ENCODE results near the gene PON2. TPM values are rescaled to one million over a fixed set of nuclear protein-coding genes. Genes with fewer than 3 reads are reported as not detected.

The PON2 gene
- total and polyA plus RNA-seq, 2 experiments from 2014 or later, result 39.4 to 42.4 TPM

DNA sequence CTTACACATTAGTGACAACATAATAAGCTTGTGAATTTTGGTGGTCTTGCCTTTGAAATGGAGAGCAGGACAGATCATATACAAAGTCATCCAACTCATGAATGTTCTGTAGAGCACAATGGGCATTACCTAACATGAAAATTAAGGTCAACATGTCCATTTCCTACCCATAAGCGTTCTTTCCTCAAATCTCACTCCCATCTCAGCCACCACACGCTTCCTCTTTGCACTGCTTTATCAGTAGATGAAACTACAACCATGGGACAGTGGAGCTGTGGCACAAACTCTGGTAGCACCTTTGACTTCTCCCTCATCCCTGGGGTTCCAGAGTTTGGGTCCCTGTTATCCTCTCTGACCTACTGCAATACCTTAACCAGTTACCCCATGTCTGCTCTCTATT, 2.2 kb downstream of the PON2 start:
- DNase-seq (ENCODE audit: low spot score) (no peak), ATAC-seq (no peak)
- peaks cover 12% of the 10 kb centered on the region for H3K27me3 Mint-ChIP-seq (ENCODE audit: insufficient read depth, low read depth, poor library complexity)
- H3K4me1 Mint-ChIP-seq, result peaks cover 11% of the 10 kb centered on the region
- peaks cover 16% of the 10 kb centered on the region; the same call in 2 of the 3 replicates for H3K36me3 Mint-ChIP-seq (ENCODE audit: low read depth)
- Histone ChIP-seq H3K4me2 (no peak overlapping the region), H3K9me2 (ENCODE audit: insufficient read depth) (peaks cover 2% of the 10 kb centered on the region; the same call in 1 of the 2 replicates), H3F3A (replicated peaks; ENCODE audit: low read depth) (no peaks in the 10 kb centered on the region), H3K4me3 (no peak overlapping the region), H2AFZ (no peak overlapping the region), H3K27me3 (ENCODE audit: insufficient read depth) (no peaks in the 10 kb centered on the region), H3K79me2 (replicated peaks; ENCODE audit: insufficient read depth) (peaks cover 22% of the 10 kb centered on the region), H3K4me1 (ENCODE audit: insufficient read depth) (peaks cover 12% of the 10 kb centered on the region), H4K20me1 (replicated peaks; ENCODE audit: insufficient read depth) (no peaks in the 10 kb centered on the region), H3K36me3 (ENCODE audit: insufficient read depth) (no peaks in the 10 kb centered on the region), H3K27ac (ENCODE audit: low read depth) (no peak overlapping the region)
- H3K4me3 Mint-ChIP-seq, result no peak overlapping the region
- no peak for TF ChIP-seq STAT1 (IDR thresholded peaks at IDR 0.05; ENCODE audit: unreplicated experiment)
- no peaks in the 10 kb centered on the region for H3K9me3 Mint-ChIP-seq
- no peak overlapping the region for H3K27ac Mint-ChIP-seq

DNA sequence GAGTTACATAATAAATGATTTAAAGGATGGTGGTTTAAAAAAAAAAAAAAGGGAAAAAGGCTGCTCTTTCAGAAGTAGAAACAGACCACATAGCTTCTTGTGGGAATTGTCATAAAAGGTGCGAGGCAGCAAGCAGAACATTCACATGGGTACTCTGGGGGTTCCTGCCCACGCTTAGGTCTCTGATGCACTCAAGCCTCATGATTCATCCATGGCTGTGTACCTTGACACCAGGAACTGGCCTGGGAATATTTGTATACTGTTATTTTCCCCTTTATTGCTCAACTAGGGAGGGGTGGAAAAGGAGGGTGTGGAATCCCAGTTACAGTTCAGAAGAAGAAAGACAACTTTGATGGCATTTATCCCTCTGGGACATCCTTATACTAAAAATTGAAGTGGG, 4.0 kb downstream of the PON2 start:
- Mint-ChIP-seq H3K27me3 (ENCODE audit: insufficient read depth, low read depth, poor library complexity) (peaks cover 12% of the 10 kb centered on the region), H3K9me3 (no peaks in the 10 kb centered on the region), H3K36me3 (ENCODE audit: low read depth) (peaks cover 16% of the 10 kb centered on the region; the same call in 2 of the 3 replicates), H3K4me3 (no peak overlapping the region), H3K4me1 (peaks cover 19% of the 10 kb centered on the region), H3K27ac (no peak overlapping the region)
- H3K79me2 ChIP-seq (replicated peaks; ENCODE audit: insufficient read depth), result peaks cover 25% of the 10 kb centered on the region
- H3K9me2 ChIP-seq (ENCODE audit: insufficient read depth), result no peaks in the 10 kb centered on the region
- H3K4me2 ChIP-seq, result no peak overlapping the region
- DNase-seq (ENCODE audit: low spot score), result no peak
- H3K36me3 ChIP-seq (ENCODE audit: insufficient read depth), result no peaks in the 10 kb centered on the region
- no peaks in the 10 kb centered on the region for H3K27me3 ChIP-seq (ENCODE audit: insufficient read depth)
- H3F3A ChIP-seq (replicated peaks; ENCODE audit: low read depth), result no peaks in the 10 kb centered on the region
- ATAC-seq, result no peak
- peaks cover 23% of the 10 kb centered on the region for H3K4me1 ChIP-seq (ENCODE audit: insufficient read depth)
- no peak overlapping the region for H3K4me3 ChIP-seq
- H4K20me1 ChIP-seq (replicated peaks; ENCODE audit: insufficient read depth), result no peaks in the 10 kb centered on the region
- H3K27ac ChIP-seq (ENCODE audit: low read depth), result no peak overlapping the region
- H2AFZ ChIP-seq, result no peak overlapping the region
- TF ChIP-seq, protein P1, sequence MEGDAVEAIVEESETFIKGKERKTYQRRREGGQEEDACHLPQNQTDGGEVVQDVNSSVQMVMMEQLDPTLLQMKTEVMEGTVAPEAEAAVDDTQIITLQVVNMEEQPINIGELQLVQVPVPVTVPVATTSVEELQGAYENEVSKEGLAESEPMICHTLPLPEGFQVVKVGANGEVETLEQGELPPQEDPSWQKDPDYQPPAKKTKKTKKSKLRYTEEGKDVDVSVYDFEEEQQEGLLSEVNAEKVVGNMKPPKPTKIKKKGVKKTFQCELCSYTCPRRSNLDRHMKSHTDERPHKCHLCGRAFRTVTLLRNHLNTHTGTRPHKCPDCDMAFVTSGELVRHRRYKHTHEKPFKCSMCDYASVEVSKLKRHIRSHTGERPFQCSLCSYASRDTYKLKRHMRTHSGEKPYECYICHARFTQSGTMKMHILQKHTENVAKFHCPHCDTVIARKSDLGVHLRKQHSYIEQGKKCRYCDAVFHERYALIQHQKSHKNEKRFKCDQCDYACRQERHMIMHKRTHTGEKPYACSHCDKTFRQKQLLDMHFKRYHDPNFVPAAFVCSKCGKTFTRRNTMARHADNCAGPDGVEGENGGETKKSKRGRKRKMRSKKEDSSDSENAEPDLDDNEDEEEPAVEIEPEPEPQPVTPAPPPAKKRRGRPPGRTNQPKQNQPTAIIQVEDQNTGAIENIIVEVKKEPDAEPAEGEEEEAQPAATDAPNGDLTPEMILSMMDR (conservative IDR thresholded peaks at IDR 0.05; ENCODE audit: low read depth in 2 of 2), result no peak
- TF ChIP-seq STAT1 (IDR thresholded peaks at IDR 0.05; ENCODE audit: unreplicated experiment) (no peak), JUNB (IDR thresholded peaks at IDR 0.05; ENCODE audit: unreplicated experiment) (no peak), NANOG (IDR thresholded peaks at IDR 0.05; ENCODE audit: borderline replicate concordance) (no peak), EZH2 (IDR thresholded peaks at IDR 0.05; ENCODE audit: low read depth, unreplicated experiment) (no peak), POLR2AphosphoS5 (IDR thresholded peaks at IDR 0.05; ENCODE audit: low read depth) (no peak), ZNF114 (CRISPR knock-in tag; IDR thresholded peaks at IDR 0.05) (no peak)
- TF ChIP-seq, protein P2, sequence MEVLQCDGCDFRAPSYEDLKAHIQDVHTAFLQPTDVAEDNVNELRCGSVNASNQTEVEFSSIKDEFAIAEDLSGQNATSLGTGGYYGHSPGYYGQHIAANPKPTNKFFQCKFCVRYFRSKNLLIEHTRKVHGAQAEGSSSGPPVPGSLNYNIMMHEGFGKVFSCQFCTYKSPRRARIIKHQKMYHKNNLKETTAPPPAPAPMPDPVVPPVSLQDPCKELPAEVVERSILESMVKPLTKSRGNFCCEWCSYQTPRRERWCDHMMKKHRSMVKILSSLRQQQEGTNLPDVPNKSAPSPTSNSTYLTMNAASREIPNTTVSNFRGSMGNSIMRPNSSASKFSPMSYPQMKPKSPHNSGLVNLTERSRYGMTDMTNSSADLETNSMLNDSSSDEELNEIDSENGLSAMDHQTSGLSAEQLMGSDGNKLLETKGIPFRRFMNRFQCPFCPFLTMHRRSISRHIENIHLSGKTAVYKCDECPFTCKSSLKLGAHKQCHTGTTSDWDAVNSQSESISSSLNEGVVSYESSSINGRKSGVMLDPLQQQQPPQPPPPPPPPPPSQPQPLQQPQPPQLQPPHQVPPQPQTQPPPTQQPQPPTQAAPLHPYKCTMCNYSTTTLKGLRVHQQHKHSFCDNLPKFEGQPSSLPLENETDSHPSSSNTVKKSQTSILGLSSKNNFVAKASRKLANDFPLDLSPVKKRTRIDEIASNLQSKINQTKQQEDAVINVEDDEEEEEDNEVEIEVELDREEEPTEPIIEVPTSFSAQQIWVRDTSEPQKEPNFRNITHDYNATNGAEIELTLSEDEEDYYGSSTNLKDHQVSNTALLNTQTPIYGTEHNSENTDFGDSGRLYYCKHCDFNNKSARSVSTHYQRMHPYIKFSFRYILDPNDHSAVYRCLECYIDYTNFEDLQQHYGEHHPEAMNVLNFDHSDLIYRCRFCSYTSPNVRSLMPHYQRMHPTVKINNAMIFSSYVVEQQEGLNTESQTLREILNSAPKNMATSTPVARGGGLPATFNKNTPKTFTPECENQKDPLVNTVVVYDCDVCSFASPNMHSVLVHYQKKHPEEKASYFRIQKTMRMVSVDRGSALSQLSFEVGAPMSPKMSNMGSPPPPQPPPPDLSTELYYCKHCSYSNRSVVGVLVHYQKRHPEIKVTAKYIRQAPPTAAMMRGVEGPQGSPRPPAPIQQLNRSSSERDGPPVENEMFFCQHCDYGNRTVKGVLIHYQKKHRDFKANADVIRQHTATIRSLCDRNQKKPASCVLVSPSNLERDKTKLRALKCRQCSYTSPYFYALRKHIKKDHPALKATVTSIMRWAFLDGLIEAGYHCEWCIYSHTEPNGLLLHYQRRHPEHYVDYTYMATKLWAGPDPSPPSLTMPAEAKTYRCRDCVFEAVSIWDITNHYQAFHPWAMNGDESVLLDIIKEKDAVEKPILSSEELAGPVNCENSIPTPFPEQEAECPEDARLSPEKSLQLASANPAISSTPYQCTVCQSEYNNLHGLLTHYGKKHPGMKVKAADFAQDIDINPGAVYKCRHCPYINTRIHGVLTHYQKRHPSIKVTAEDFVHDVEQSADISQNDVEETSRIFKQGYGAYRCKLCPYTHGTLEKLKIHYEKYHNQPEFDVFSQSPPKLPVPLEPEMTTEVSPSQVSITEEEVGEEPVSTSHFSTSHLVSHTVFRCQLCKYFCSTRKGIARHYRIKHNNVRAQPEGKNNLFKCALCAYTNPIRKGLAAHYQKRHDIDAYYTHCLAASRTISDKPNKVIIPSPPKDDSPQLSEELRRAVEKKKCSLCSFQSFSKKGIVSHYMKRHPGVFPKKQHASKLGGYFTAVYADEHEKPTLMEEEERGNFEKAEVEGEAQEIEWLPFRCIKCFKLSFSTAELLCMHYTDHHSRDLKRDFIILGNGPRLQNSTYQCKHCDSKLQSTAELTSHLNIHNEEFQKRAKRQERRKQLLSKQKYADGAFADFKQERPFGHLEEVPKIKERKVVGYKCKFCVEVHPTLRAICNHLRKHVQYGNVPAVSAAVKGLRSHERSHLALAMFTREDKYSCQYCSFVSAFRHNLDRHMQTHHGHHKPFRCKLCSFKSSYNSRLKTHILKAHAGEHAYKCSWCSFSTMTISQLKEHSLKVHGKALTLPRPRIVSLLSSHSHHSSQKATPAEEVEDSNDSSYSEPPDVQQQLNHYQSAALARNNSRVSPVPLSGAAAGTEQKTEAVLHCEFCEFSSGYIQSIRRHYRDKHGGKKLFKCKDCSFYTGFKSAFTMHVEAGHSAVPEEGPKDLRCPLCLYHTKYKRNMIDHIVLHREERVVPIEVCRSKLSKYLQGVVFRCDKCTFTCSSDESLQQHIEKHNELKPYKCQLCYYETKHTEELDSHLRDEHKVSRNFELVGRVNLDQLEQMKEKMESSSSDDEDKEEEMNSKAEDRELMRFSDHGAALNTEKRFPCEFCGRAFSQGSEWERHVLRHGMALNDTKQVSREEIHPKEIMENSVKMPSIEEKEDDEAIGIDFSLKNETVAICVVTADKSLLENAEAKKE (CRISPR knock-in tag; IDR thresholded peaks at IDR 0.05), result no peak
- TF ChIP-seq, protein P3, sequence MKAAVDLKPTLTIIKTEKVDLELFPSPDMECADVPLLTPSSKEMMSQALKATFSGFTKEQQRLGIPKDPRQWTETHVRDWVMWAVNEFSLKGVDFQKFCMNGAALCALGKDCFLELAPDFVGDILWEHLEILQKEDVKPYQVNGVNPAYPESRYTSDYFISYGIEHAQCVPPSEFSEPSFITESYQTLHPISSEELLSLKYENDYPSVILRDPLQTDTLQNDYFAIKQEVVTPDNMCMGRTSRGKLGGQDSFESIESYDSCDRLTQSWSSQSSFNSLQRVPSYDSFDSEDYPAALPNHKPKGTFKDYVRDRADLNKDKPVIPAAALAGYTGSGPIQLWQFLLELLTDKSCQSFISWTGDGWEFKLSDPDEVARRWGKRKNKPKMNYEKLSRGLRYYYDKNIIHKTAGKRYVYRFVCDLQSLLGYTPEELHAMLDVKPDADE (IDR thresholded peaks at IDR 0.05), result no peak
- TF ChIP-seq, protein P4, sequence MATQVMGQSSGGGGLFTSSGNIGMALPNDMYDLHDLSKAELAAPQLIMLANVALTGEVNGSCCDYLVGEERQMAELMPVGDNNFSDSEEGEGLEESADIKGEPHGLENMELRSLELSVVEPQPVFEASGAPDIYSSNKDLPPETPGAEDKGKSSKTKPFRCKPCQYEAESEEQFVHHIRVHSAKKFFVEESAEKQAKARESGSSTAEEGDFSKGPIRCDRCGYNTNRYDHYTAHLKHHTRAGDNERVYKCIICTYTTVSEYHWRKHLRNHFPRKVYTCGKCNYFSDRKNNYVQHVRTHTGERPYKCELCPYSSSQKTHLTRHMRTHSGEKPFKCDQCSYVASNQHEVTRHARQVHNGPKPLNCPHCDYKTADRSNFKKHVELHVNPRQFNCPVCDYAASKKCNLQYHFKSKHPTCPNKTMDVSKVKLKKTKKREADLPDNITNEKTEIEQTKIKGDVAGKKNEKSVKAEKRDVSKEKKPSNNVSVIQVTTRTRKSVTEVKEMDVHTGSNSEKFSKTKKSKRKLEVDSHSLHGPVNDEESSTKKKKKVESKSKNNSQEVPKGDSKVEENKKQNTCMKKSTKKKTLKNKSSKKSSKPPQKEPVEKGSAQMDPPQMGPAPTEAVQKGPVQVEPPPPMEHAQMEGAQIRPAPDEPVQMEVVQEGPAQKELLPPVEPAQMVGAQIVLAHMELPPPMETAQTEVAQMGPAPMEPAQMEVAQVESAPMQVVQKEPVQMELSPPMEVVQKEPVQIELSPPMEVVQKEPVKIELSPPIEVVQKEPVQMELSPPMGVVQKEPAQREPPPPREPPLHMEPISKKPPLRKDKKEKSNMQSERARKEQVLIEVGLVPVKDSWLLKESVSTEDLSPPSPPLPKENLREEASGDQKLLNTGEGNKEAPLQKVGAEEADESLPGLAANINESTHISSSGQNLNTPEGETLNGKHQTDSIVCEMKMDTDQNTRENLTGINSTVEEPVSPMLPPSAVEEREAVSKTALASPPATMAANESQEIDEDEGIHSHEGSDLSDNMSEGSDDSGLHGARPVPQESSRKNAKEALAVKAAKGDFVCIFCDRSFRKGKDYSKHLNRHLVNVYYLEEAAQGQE (IDR thresholded peaks at IDR 0.05; ENCODE audit: unreplicated experiment), result no peak
